ENCODE measurements around the gene RCBTB2. TPM values are rescaled to one million over a fixed set of nuclear protein-coding genes. Genes with fewer than 3 reads are reported as not detected.

RCBTB2 gene
- 1 to 10 TPM; 2.7 to 3.0 TPM for total RNA-seq

- POLR2A ChIA-PET: interaction anchor here (0.6 to 1.1 kb wide), 6 partner anchors 15 to 298 kb away, joined by 3 to 5 read pairs (median 3); no protein-coding TSS in a partner anchor
- CTCF ChIA-PET: interaction anchor here (1.4 kb wide), 1 partner anchor 46 kb away, joined by 3 read pairs; no protein-coding TSS in a partner anchor
Observed at GRCh38 chr13:48532506-48533499, at the start of gene RCBTB2. RCBTB2 (minus strand) TSS chr13:48533080; CDS start chr13:48521939, 11,141 bp downstream.

- CTCF ChIA-PET: interaction anchor here (1.0 to 2.7 kb wide), 4 partner anchors 11 to 456 kb away, joined by 3 to 20 read pairs (median 4); no protein-coding TSS in a partner anchor
- POLR2A ChIA-PET: no interaction called here
Observed at GRCh38 chr13:48582084-48582483, 49.2 kb upstream of the RCBTB2 start.

GRCh38 chr13:48580896-48581295, 48.0 kb upstream of the RCBTB2 start:
- CTCF ChIA-PET: interaction anchor here (0.6 to 2.7 kb wide), 8 partner anchors 10 to 455 kb away, joined by 3 to 20 read pairs (median 4); partner anchors contain the start of gene LPAR6
- POLR2A ChIA-PET: no interaction called here

- CTCF ChIA-PET: interaction anchor here (0.6 to 2.7 kb wide), 16 partner anchors 11 to 385 kb away, joined by 3 to 20 read pairs (median 4); partner anchors contain the start of gene LPAR6
- POLR2A ChIA-PET: interaction anchor here (0.7 kb wide), 1 partner anchor 248 kb away, joined by 3 read pairs; no protein-coding TSS in a partner anchor
Observed at GRCh38 chr13:48580185-48580803, 47.4 kb upstream of the RCBTB2 start.

GRCh38 chr13:48579919-48580180, 47.0 kb upstream of the RCBTB2 start:
- CTCF ChIA-PET: interaction anchor here (0.6 to 2.7 kb wide), 14 partner anchors 11 to 384 kb away, joined by 3 to 20 read pairs (median 4); partner anchors contain the start of gene LPAR6
- POLR2A ChIA-PET: interaction anchor here (0.7 kb wide), 1 partner anchor 248 kb away, joined by 3 read pairs; no protein-coding TSS in a partner anchor

GRCh38 chr13:48579165-48579918, 46.5 kb upstream of the RCBTB2 start:
- POLR2A ChIA-PET: interaction anchor here (0.7 kb wide), 1 partner anchor 247 kb away, joined by 3 read pairs; no protein-coding TSS in a partner anchor
- CTCF ChIA-PET: interaction anchor here (0.6 to 2.7 kb wide), 14 partner anchors 12 to 452 kb away, joined by 3 to 20 read pairs (median 3); no protein-coding TSS in a partner anchor

- ChIA-PET POLR2A (no interaction called here), CTCF (interaction anchor here (0.6 to 2.2 kb wide), 5 partner anchors 12 to 1418 kb away, joined by 3 to 6 read pairs (median 3); partner anchors contain the start of gene TRIM13)
Observed at GRCh38 chr13:48578516-48579164, 45.8 kb upstream of the RCBTB2 start.

GRCh38 chr13:48576448-48577010, 43.6 kb upstream of the RCBTB2 start:
- ChIA-PET CTCF (interaction anchor here (1.4 kb wide), 1 partner anchor 242 kb away, joined by 5 read pairs; no protein-coding TSS in a partner anchor), POLR2A (no interaction called here)

- CTCF ChIA-PET: no interaction called here
- POLR2A ChIA-PET: no interaction called here
Observed at GRCh38 chr13:48575031-48575430, 42.2 kb upstream of the RCBTB2 start.

GRCh38 chr13:48574041-48574796, 41.3 kb upstream of the RCBTB2 start:
- ChIA-PET CTCF (no interaction called here), POLR2A (no interaction called here)

- CTCF ChIA-PET: interaction anchor here (0.8 to 1.0 kb wide), 2 partner anchors 9 to 12 kb away, joined by 3 read pairs; no protein-coding TSS in a partner anchor
- POLR2A ChIA-PET: no interaction called here
Observed at GRCh38 chr13:48573213-48574007, 40.5 kb upstream of the RCBTB2 start.

GRCh38 chr13:48571126-48571913, 38.4 kb upstream of the RCBTB2 start:
- CTCF ChIA-PET: no interaction called here
- POLR2A ChIA-PET: no interaction called here

GRCh38 chr13:48570216-48570828, 37.4 kb upstream of the RCBTB2 start:
- ChIA-PET CTCF (no interaction called here), POLR2A (no interaction called here)

GRCh38 chr13:48569104-48569666, 36.3 kb upstream of the RCBTB2 start:
- ChIA-PET POLR2A (no interaction called here), CTCF (no interaction called here)

- POLR2A ChIA-PET: no interaction called here
- CTCF ChIA-PET: interaction anchor here (1.0 kb wide), 1 partner anchor 234 kb away, joined by 3 read pairs; no protein-coding TSS in a partner anchor
Observed at GRCh38 chr13:48568370-48569103, 35.7 kb upstream of the RCBTB2 start.

All from activated CD8-positive, alpha-beta memory T cell treated with anti-CD3 and anti-CD28 coated beads for 36 hours (primary cell).